ENCODE data around the gene MRAP. TPM values are rescaled to one million over a fixed set of nuclear protein-coding genes. Genes with fewer than 3 reads are reported as not detected.

The MRAP gene
- total and polyA plus RNA-seq, 9 donors, result 0.58 to 67.5 (median 2.3) TPM; not detected in 1

- Histone ChIP-seq H3K27ac (no peak overlapping the region), H3K4me3 (no peak overlapping the region), H3K36me3 (no peaks in the 10 kb centered on the region), H3K9me3 (no peaks in the 10 kb centered on the region), H3K27me3 (no peaks in the 10 kb centered on the region), H3K4me1 (ENCODE audit: insufficient read depth) (no peaks in the 10 kb centered on the region)
- intact Hi-C loops (cut with DNase I), result no loop called here
- no peak for TF ChIP-seq POLR2A (IDR thresholded peaks at IDR 0.05)
- DNase-seq, result no peak
- 33 to 52% (median 48%) methylated on average over 1 of the region's 1 CpG for WGBS, 3 donors
These were observed 58.3 kb downstream of the MRAP start for GRCh38 chr21:32356874-32357395.

DNA sequence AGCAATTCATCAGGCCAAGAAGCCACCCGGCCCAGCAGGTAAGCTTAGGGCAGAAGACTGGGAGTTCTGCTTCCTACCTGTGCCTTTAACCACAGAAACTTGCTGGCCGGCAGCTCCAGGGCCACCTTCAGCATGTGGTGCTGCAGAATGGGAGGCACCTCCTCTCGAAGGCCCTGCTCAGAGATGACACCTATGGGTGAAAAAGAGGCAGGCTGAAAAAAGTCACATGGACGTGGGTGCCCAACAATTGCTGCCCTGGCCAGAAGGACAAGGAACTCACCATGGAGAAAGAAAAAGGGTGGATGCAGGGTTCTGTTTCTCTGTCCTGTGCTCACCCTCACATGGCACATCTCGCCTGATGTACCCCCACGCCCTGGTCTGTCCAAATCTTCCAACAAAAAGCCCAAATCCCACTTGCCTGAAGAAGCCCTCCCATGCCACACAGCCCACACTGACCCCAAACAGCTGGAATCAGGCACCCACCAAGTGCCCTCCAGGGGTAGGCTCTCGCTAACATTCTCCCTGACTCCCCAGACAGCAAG lies 61.1 kb downstream of the MRAP start:
- intact Hi-C loops (cut with DNase I), result no loop called here

GRCh38 chr21:32360401-32360975 lies 61.8 kb downstream of the MRAP start:
- WGBS, 3 donors, result 88 to 96% (median 92%) methylated on average over 5 of the region's 5 CpGs
- Histone ChIP-seq H3K4me1 (ENCODE audit: insufficient read depth) (no peaks in the 10 kb centered on the region), H3K4me3 (no peak overlapping the region), H3K27ac (no peak overlapping the region), H3K27me3 (no peaks in the 10 kb centered on the region), H3K9me3 (no peaks in the 10 kb centered on the region), H3K36me3 (no peaks in the 10 kb centered on the region)
- TF ChIP-seq CTCF (IDR thresholded peaks at IDR 0.05) (no peak), EP300 (IDR thresholded peaks at IDR 0.05) (no peak), POLR2A (IDR thresholded peaks at IDR 0.05) (no peak)
- DNase-seq, result no peak
- intact Hi-C loops (cut with DNase I), result no loop called here

More for the DNA sequence above, 61.1 kb downstream of the MRAP start:
- no peaks in the 10 kb centered on the region for H3K9me3 ChIP-seq
- no peaks in the 10 kb centered on the region for H3K36me3 ChIP-seq
- no peak overlapping the region for H3K4me3 ChIP-seq
- DNase-seq, result no peak
- no peaks in the 10 kb centered on the region for H3K4me1 ChIP-seq (ENCODE audit: insufficient read depth)
- H3K27ac ChIP-seq, result no peak overlapping the region
- H3K27me3 ChIP-seq, result no peaks in the 10 kb centered on the region
- WGBS, 3 donors, result 60 to 66% (median 64%) methylated on average over 7 of the region's 7 CpGs
- TF ChIP-seq POLR2A (IDR thresholded peaks at IDR 0.05), result no peak
- TF ChIP-seq EP300 (IDR thresholded peaks at IDR 0.05), result no peak
- TF ChIP-seq CTCF (IDR thresholded peaks at IDR 0.05), result no peak

Other genes with a start within 250 kb of the MRAP start
- gene MIS18A, start 19.8 kb upstream of the MRAP start, total RNA-seq, result 10 to 100 TPM in 3 of 7 donors, 1 to 10 TPM in 4; 4.5 to 13.2 (median 9.8) TPM
- gene MIS18A, start 19.8 kb upstream of the MRAP start, polyA plus RNA-seq, result 10 to 100 TPM in 1 of 2 donors, 1 to 10 TPM in 1; 7.4 to 11.0 TPM
- gene URB1, start 94.2 kb downstream of the MRAP start, total RNA-seq, result 10 to 100 TPM; 14.4 to 29.6 (median 19.6) TPM
- gene URB1, start 94.2 kb downstream of the MRAP start, polyA plus RNA-seq, result 1 to 10 TPM; 7.6 to 9.1 TPM
- gene EVA1C, start 113.9 kb downstream of the MRAP start, total RNA-seq, result 100 to 1,000 TPM in 1 of 7 donors, 10 to 100 TPM in 6; 27.1 to 156 (median 49.6) TPM
- gene EVA1C, start 113.9 kb downstream of the MRAP start, polyA plus RNA-seq, result 10 to 100 TPM; 29.9 to 46.6 TPM